Nephron (organoid): ENCODE data around the gene COL6A1.

ENCODE experiments used
- H3K27ac Mint-ChIP-seq, 3 experiments: 2 replicates each; pipeline ENCODE4 v1.8.0; 2020; ENCODE audit warnings: mixed read lengths in 3 of 3, mild to moderate bottlenecking in 2 of 3, moderate library complexity in 1 of 3
- H3K27me3 Mint-ChIP-seq: 2 replicates; pipeline ENCODE4 v1.8.0; 2021; ENCODE audit warnings: low read depth, mild to moderate bottlenecking, moderate library complexity, mixed read lengths
- H3K36me3 Mint-ChIP-seq: 2 replicates; pipeline ENCODE4 v1.8.0; 2020; ENCODE audit warnings: low read depth, mixed read lengths
- H3K4me1 Mint-ChIP-seq: 2 replicates; pipeline ENCODE4 v1.8.0; 2020; ENCODE audit warnings: mixed read lengths
- H3K4me3 Mint-ChIP-seq, 3 experiments: 2 replicates each; pipeline ENCODE4 v1.8.0; 2020; ENCODE audit warnings: mild to moderate bottlenecking in 3 of 3, mixed read lengths in 3 of 3, moderate library complexity in 2 of 3
- H3K9me3 Mint-ChIP-seq: 2 replicates; pipeline ENCODE4 v1.8.0; 2020; ENCODE audit warnings: mixed read lengths
- CTCF ChIP-seq, 3 experiments: fragments of 200-600 bp; sonication (generic); IDR thresholded peaks; one replicate each; pipeline ENCODE4 v1.5.0; 2021; ENCODE audit warnings: antibody characterized with exemption in 3 of 3; ENCODE audit not compliant: unreplicated experiment in 3 of 3

COL6A1 gene

GRCh38 chr21:45990741-45991605, 9.4 kb downstream of the COL6A1 start:
- H3K9me3 Mint-ChIP-seq: no peaks in the 10 kb centered on the region
- H3K4me1 Mint-ChIP-seq: no peaks in the 10 kb centered on the region
- H3K27ac Mint-ChIP-seq: no peak overlapping the region
- H3K4me3 Mint-ChIP-seq: no peak overlapping the region
- no peaks in the 10 kb centered on the region for H3K27me3 Mint-ChIP-seq
- peaks cover 15% of the 10 kb centered on the region for H3K36me3 Mint-ChIP-seq
- TF ChIP-seq CTCF (IDR thresholded peaks at IDR 0.05; ENCODE audit: unreplicated experiment in 3 of 3): no peak

DNA sequence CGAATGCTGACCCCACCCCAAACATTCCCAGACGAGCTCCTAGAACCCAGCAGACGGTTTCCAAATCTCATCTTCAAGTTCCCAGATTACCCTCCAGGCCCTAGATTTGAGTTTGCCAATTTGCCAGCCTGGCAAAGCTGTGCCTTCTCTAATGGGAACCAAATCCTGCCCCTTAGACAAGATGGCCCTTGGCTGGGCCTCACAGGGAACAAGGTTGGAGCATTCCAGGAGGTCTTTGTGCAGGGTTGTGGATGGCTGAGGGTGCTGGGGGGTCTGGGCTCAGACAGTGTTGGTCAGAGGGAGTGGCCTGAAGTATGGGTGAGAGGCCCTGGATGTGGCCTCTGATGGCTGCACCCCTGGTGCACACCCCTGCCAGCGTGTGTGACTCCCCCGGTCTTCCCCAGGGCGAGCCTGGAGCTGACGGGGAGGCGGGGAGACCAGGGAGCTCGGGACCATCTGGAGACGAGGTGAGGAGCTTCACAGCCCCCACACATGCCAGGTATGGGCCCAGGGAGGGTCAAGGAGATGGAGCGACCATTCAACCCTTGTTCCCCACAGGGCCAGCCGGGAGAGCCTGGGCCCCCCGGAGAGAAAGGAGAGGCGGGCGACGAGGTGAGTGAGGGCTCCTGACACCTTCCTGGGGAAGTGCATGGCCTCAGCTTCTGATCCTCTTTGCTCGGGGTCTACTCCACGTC, 10.2 kb downstream of the COL6A1 start:
- Mint-ChIP-seq H3K4me1 (no peaks in the 10 kb centered on the region), H3K27ac (no peak overlapping the region), H3K36me3 (peaks cover 11% of the 10 kb centered on the region), H3K9me3 (no peaks in the 10 kb centered on the region), H3K27me3 (no peaks in the 10 kb centered on the region), H3K4me3 (no peak overlapping the region)
- TF ChIP-seq CTCF (IDR thresholded peaks at IDR 0.05; ENCODE audit: unreplicated experiment in 3 of 3): no peak

GRCh38 chr21:45992301-45993209, 11.0 kb downstream of the COL6A1 start:
- Mint-ChIP-seq H3K36me3 (peaks cover 7% of the 10 kb centered on the region), H3K4me3 (no peak overlapping the region), H3K9me3 (no peaks in the 10 kb centered on the region), H3K27ac (no peak overlapping the region), H3K27me3 (no peaks in the 10 kb centered on the region), H3K4me1 (no peaks in the 10 kb centered on the region)
- TF ChIP-seq CTCF (IDR thresholded peaks at IDR 0.05; ENCODE audit: unreplicated experiment in 3 of 3): no peak

GRCh38 chr21:45993210-45994085, 11.9 kb downstream of the COL6A1 start:
- peaks cover 10% of the 10 kb centered on the region for H3K36me3 Mint-ChIP-seq
- TF ChIP-seq CTCF (IDR thresholded peaks at IDR 0.05; ENCODE audit: unreplicated experiment in 3 of 3): no peak
- H3K27me3 Mint-ChIP-seq: no peaks in the 10 kb centered on the region
- H3K4me1 Mint-ChIP-seq: no peaks in the 10 kb centered on the region
- H3K4me3 Mint-ChIP-seq: no peak overlapping the region
- no peaks in the 10 kb centered on the region for H3K9me3 Mint-ChIP-seq
- no peak overlapping the region for H3K27ac Mint-ChIP-seq

DNA sequence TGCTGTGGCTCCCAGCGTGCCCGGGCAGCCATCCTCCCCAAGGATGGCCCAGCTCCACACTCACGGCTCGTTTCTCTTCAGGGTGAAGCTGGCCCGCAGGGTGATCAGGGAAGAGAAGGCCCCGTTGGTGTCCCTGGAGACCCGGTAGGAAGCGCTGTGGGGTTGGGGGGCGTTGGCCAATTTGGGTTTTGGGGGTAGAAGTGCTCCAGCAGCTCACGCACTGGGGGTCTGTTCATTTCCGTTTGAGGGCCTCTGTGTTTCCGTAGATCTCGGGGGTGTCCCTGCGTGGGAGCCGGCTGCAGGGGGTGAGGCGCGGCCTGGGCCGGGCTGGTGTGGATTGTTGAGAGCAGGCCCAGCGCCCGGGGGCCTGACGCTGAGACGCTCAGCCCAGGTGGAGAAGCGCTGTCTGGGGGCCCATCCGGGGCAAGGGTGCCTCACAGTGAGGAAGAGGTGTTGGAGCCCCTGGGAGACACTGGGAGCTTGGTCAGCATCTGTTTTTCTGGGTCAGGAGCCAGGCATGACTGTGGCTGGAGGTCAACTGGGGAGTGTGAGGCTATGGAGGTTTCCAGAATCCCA, 12.6 kb downstream of the COL6A1 start:
- no peaks in the 10 kb centered on the region for H3K27me3 Mint-ChIP-seq
- H3K4me3 Mint-ChIP-seq: no peak overlapping the region
- H3K36me3 Mint-ChIP-seq: peaks cover 16% of the 10 kb centered on the region
- no peaks in the 10 kb centered on the region for H3K4me1 Mint-ChIP-seq
- TF ChIP-seq CTCF (IDR thresholded peaks at IDR 0.05; ENCODE audit: unreplicated experiment in 3 of 3): no peak
- no peak overlapping the region for H3K27ac Mint-ChIP-seq
- H3K9me3 Mint-ChIP-seq: no peaks in the 10 kb centered on the region
